K562 (cell line): ENCODE results near the gene CMBL. TPM values are rescaled to one million over a fixed set of nuclear protein-coding genes. Genes with fewer than 3 reads are reported as not detected.

Source experiments
- ATAC-seq: fragments of 200-7000 bp; cut with Tn5 transposase; 3 replicates; pipeline ENCODE4 v1.9.1; 2020; ENCODE audit warnings: moderate library complexity
- BruUV-seq: library from RNA; stranded (reverse); fragments of 400-500 nt; replicated peaks from 2 replicates; lab custom pipeline; 2021; lab: Mats Ljungman, UMichigan
- CTCF ChIA-PET: fragments of 300-600 bp; formaldehyde crosslinking; extraction: SDS; loops from one replicate; lab custom pipeline; 2021; ENCODE audit warnings: low intra/inter-chr PET ratio; lab: Yijun Ruan, JAX
- POLR2A ChIA-PET: fragments of 300-600, 350-650 bp; sonication (Branson Sonifier 250); formaldehyde crosslinking; extraction: SDS; loops from one replicate; lab custom pipeline; 2021; ENCODE audit warnings: antibody characterized with exemption, inconsistent platforms; lab: Yijun Ruan, JAX
- DNase-seq, 4 experiments: peaks; one replicate each; pipeline versions ENCODE4 v3.0.0 to v3.0.0-alpha.2; 2011 to 2018; ENCODE audit warnings: low spot score in 3 of 4, mixed read lengths in 3 of 4; ENCODE audit errors: extremely low read depth in 1 of 4
- FAIRE-seq: peaks from 2 replicates; lab custom pipeline; 2011; peaks lifted over from hg19 to GRCh38; lab: Jason Lieb, UNC
- H2AFZ ChIP-seq: 2 replicates; pipeline ENCODE4 v1.6.0; 2011; ENCODE audit warnings: low read depth, low read length, control low read depth, inconsistent platforms
- H3K27ac ChIP-seq: fragments of 200-600 bp; 3 replicates; pipeline ENCODE4 v1.8.0; 2011; ENCODE audit warnings: low read depth, mild to moderate bottlenecking, control low read depth, inconsistent platforms, low read length, moderate library complexity, mixed read lengths; ENCODE audit errors: extremely low read depth
- H3K27me3 ChIP-seq, 2 experiments: fragments of 300-600 bp in 1 of 2; 2 replicates in 1 of 2; 3 replicates in 1 of 2; pipeline versions ENCODE4 v1.6.0 to v1.8.0; 2011; ENCODE audit warnings: inconsistent platforms in 2 of 2, low read length in 2 of 2, mild to moderate bottlenecking in 1 of 2, mixed read lengths in 1 of 2, moderate library complexity in 1 of 2; ENCODE audit not compliant: control insufficient read depth in 2 of 2, insufficient read depth in 2 of 2
- H3K36me3 ChIP-seq: fragments of 300-600 bp; 3 replicates; pipeline ENCODE4 v1.8.0; 2011; ENCODE audit warnings: mild to moderate bottlenecking, low read length, inconsistent platforms; ENCODE audit not compliant: control insufficient read depth, insufficient read depth
- H3K4me1 ChIP-seq, 2 experiments: fragments of 200-600 bp in 1 of 2; replicated peaks in 1 of 2; 2 replicates in 1 of 2; 3 replicates in 1 of 2; pipeline versions ENCODE4 v1.5.1 to v1.8.0; 2011; ENCODE audit warnings: inconsistent platforms in 2 of 2, low read length in 2 of 2, mild to moderate bottlenecking in 1 of 2, mixed read lengths in 1 of 2, moderate library complexity in 1 of 2; ENCODE audit not compliant: control insufficient read depth in 2 of 2, insufficient read depth in 2 of 2
- H3K4me2 ChIP-seq: 2 replicates; pipeline ENCODE4 v1.6.1; 2011; ENCODE audit warnings: low read length, control low read depth, inconsistent platforms, mixed read lengths; ENCODE audit not compliant: insufficient read depth
- H3K4me3 ChIP-seq: fragments of 200-600 bp; sonication (generic), shearing (Covaris generic); 2 replicates; pipeline ENCODE4 v1.5.1; 2016; ENCODE audit warnings: control low read depth, inconsistent platforms
- H3K79me2 ChIP-seq: fragments of 200-600 bp; 3 replicates; pipeline ENCODE4 v1.8.0; 2011; ENCODE audit warnings: low read length, inconsistent platforms; ENCODE audit not compliant: control insufficient read depth, insufficient read depth
- H3K9ac ChIP-seq, 2 experiments: 2 replicates each; pipeline versions ENCODE4 v1.6.0 to v1.6.1; 2011; ENCODE audit warnings: low read depth in 2 of 2, low read length in 2 of 2, control low read depth in 1 of 2, inconsistent platforms in 1 of 2, mild to moderate bottlenecking in 1 of 2, mixed read lengths in 1 of 2; ENCODE audit not compliant: insufficient read depth in 1 of 2
- H3K9me1 ChIP-seq: one replicate; pipeline ENCODE4 v1.6.0; 2011; ENCODE audit warnings: inconsistent platforms, mild to moderate bottlenecking, low read length, moderate library complexity; ENCODE audit not compliant: control insufficient read depth, insufficient read depth
- H3K9me3 ChIP-seq: replicated peaks from 2 replicates; pipeline ENCODE4 v1.5.1; 2011; ENCODE audit warnings: low read depth, low read length, inconsistent platforms; ENCODE audit not compliant: control insufficient read depth, insufficient read depth
- H4K20me1 ChIP-seq: replicated peaks from 2 replicates; pipeline ENCODE4 v1.6.1; 2011; ENCODE audit warnings: low read length, inconsistent platforms, mixed read lengths; ENCODE audit not compliant: control insufficient read depth, insufficient read depth
- NFATC3 ChIP-seq: fragments of 450-650 bp; IDR thresholded peaks from 2 replicates; pipeline ENCODE4 v1.6.1; 2017; ENCODE audit warnings: mild to moderate bottlenecking
- NFIX ChIP-seq: fragments of 250-450 bp; sonication (Bioruptor Pico); IDR thresholded peaks from 2 replicates; pipeline ENCODE4 v1.4.0; 2020; ENCODE audit warnings: low read depth, mild to moderate bottlenecking, moderate library complexity
- NR2C2 ChIP-seq, 2 experiments: fragments of 200-800 bp in 1 of 2; sonication (Bioruptor generic) in 1 of 2; sonication (generic) in 1 of 2; formaldehyde crosslinking in 1 of 2; IDR thresholded peaks; 2 replicates each; pipeline versions ENCODE4 v1.6.1 to v1.8.0; 2016 to 2022; ENCODE audit warnings: mild to moderate bottlenecking in 1 of 2, missing compliant biosample characterization in 1 of 2, missing genetic modification characterization in 1 of 2, missing genetic modification reagents in 1 of 2
- SIN3A ChIP-seq, 2 experiments: fragments of 150-350 bp in 1 of 2; IDR thresholded peaks; 2 replicates each; pipeline ENCODE4 v1.6.1; 2011 to 2016; ENCODE audit warnings: borderline replicate concordance in 2 of 2, low read depth in 2 of 2, low read length in 2 of 2, mild to moderate bottlenecking in 2 of 2, moderate library complexity in 2 of 2; ENCODE audit not compliant: control insufficient read depth in 1 of 2
- TARDBP ChIP-seq: fragments of 450-650 bp; IDR thresholded peaks from 2 replicates; pipeline ENCODE4 v1.6.1; 2016
- WGBS: fragments of 100-300 bp; shearing (Covaris generic); methylation state at CpG from one replicate; pipeline ENCODE4 v1.1.6; 2016; ENCODE audit warnings: low coverage, mixed read lengths; ENCODE audit not compliant: insufficient coverage; ENCODE audit errors: missing lambda C conversion rate; 5-methylcytosine and 5-hydroxymethylcytosine counted together
- in situ Hi-C: fragments of 300-500 bp; cut with MboI; formaldehyde crosslinking; loops from 4 replicates; pipeline ENCODE4 v1.15.0; 2018; ENCODE audit warnings: inconsistent platforms, mixed read lengths
- intact Hi-C: fragments of 100-400 bp; cut with micrococcal nuclease; formaldehyde crosslinking; loops from 2 replicates; pipeline ENCODE4 v1.14.2; 2022
- polyA plus RNA-seq, 8 experiments: library from polyadenylated mRNA; depleted of rRNA in 4 of 8; stranded (reverse) in 5 of 8; unstranded in 3 of 8; fragments of >200 nt; fragmentation: Nextera tagmentation in 2 of 8; fragmentation: Illumina TruSeq in 1 of 8; extraction: Ambion mirVana in 2 of 8; extraction: Trizol in 1 of 8; gene quantifications; 2 replicates each; pipeline versions ENCODE4 v1.2.1 to v1.2.3, GENCODE V29; 2011 to 2014; ENCODE audit warnings: inconsistent platforms in 1 of 8, missing spikeins in 1 of 8
- total RNA-seq, 7 experiments: library from RNA; depleted of rRNA in 6 of 7; stranded (reverse); fragments of >200 nt in 6 of 7; fragmentation: Illumina TruSeq in 2 of 7; extraction: Trizol in 2 of 7; gene quantifications; 2 replicates each; pipeline versions ENCODE4 v1.2.1 to v1.2.3, GENCODE V29; 2011 to 2021; ENCODE audit warnings: low replicate concordance in 1 of 7
- TF ChIP-seq, protein P1 (sequence below): fragments of 450-650 bp; formaldehyde crosslinking; conservative IDR thresholded peaks from 2 replicates; pipeline ENCODE4 v1.4.0; 2022; ENCODE audit warnings: mild to moderate bottlenecking, missing genetic modification characterization
- TF ChIP-seq, protein P2 (sequence below): fragments of 250-450 bp; sonication (Bioruptor Pico); IDR thresholded peaks from 2 replicates; pipeline ENCODE4 v1.4.0; 2020

Gene CMBL
- total and polyA plus RNA-seq, 9 of the 15 experiments (the other 6 are each of a cell fraction or from before 2014, with no cell fraction given): 22.6 to 192 (median 71.1) TPM

DNA sequence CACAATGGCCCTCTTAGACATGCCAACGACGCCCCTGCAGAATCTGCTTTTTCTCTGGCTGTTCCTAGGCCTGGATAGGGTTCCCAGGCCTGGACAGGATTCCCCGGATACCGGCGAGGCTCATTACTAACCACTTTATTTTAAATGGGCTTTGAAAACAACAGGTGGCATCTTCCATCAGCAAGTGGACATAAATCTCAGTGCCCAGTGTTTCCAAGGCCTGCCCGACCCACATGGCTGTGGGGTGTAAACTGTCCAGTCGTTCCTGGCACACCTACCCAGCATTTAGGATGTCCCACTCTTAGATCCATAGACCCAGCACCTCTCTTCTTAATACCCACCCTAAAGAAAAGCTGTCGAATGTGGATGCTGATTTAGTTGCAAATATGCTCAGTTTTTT is 896 bp downstream of the CMBL start:
- ChIA-PET CTCF (no interaction called here), POLR2A (interaction anchor here (0.8 to 4.9 kb wide), 3 partner anchors 8 to 14 kb away, joined by 3 to 31 read pairs (median 4); no protein-coding TSS in a partner anchor)
- Histone ChIP-seq H3K27ac (peak overlapping the region; percentile 91), H3K9me3 (no peaks in the 10 kb centered on the region), H2AFZ (peak overlapping the region; percentile 86), H3K4me1 (peaks cover 48 to 77% of the 10 kb centered on the region in 2 experiments), H3K4me2 (peak overlapping the region; percentile 98), H3K4me3 (peak overlapping the region; percentile 78), H3K36me3 (peaks cover 30% of the 10 kb centered on the region), H3K79me2 (peaks cover 59% of the 10 kb centered on the region), H3K9ac (peak overlapping the region; percentile 75 to 92), H3K9me1 (no peaks in the 10 kb centered on the region), H3K27me3 (no peaks in the 10 kb centered on the region), H4K20me1 (no peaks in the 10 kb centered on the region)
- in situ Hi-C loops (no loop called here), intact Hi-C loops (loop anchor here (5.0 to 10.0 kb wide), 2 partner anchors 55 to 298 kb away; partner anchors contain the start of gene CCT5)
- WGBS: 6% methylated on average over 8 of the region's 8 CpGs
- TSS peak; percentile 42 for BruUV-seq
- 0 out of 3 replicates have a peak, but pooled peaks have one; percentile 2 for ATAC-seq
- no peak for DNase-seq
- no peak for TF ChIP-seq NR2C2 (CRISPR knock-in tag; IDR thresholded peaks at IDR 0.05)
- peak; percentile 22; the same call in 1 of the 2 replicates for TF ChIP-seq NR2C2 (tag; IDR thresholded peaks at IDR 0.05)
- TF ChIP-seq NFATC3: no peak
- TF ChIP-seq TARDBP: no peak
- TF ChIP-seq SIN3A (IDR thresholded peaks at IDR 0.05; ENCODE audit: borderline replicate concordance in 2 of 2, control insufficient read depth in 1 of 2, low read depth in 2 of 2, low read length in 2 of 2): peak in 1 of 2 experiments; percentile 31; a peak in 1 of 4 replicates
- no peak for TF ChIP-seq NFIX
- TF ChIP-seq, protein P1, sequence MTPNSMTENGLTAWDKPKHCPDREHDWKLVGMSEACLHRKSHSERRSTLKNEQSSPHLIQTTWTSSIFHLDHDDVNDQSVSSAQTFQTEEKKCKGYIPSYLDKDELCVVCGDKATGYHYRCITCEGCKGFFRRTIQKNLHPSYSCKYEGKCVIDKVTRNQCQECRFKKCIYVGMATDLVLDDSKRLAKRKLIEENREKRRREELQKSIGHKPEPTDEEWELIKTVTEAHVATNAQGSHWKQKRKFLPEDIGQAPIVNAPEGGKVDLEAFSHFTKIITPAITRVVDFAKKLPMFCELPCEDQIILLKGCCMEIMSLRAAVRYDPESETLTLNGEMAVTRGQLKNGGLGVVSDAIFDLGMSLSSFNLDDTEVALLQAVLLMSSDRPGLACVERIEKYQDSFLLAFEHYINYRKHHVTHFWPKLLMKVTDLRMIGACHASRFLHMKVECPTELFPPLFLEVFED: no peak
- TF ChIP-seq, protein P2, sequence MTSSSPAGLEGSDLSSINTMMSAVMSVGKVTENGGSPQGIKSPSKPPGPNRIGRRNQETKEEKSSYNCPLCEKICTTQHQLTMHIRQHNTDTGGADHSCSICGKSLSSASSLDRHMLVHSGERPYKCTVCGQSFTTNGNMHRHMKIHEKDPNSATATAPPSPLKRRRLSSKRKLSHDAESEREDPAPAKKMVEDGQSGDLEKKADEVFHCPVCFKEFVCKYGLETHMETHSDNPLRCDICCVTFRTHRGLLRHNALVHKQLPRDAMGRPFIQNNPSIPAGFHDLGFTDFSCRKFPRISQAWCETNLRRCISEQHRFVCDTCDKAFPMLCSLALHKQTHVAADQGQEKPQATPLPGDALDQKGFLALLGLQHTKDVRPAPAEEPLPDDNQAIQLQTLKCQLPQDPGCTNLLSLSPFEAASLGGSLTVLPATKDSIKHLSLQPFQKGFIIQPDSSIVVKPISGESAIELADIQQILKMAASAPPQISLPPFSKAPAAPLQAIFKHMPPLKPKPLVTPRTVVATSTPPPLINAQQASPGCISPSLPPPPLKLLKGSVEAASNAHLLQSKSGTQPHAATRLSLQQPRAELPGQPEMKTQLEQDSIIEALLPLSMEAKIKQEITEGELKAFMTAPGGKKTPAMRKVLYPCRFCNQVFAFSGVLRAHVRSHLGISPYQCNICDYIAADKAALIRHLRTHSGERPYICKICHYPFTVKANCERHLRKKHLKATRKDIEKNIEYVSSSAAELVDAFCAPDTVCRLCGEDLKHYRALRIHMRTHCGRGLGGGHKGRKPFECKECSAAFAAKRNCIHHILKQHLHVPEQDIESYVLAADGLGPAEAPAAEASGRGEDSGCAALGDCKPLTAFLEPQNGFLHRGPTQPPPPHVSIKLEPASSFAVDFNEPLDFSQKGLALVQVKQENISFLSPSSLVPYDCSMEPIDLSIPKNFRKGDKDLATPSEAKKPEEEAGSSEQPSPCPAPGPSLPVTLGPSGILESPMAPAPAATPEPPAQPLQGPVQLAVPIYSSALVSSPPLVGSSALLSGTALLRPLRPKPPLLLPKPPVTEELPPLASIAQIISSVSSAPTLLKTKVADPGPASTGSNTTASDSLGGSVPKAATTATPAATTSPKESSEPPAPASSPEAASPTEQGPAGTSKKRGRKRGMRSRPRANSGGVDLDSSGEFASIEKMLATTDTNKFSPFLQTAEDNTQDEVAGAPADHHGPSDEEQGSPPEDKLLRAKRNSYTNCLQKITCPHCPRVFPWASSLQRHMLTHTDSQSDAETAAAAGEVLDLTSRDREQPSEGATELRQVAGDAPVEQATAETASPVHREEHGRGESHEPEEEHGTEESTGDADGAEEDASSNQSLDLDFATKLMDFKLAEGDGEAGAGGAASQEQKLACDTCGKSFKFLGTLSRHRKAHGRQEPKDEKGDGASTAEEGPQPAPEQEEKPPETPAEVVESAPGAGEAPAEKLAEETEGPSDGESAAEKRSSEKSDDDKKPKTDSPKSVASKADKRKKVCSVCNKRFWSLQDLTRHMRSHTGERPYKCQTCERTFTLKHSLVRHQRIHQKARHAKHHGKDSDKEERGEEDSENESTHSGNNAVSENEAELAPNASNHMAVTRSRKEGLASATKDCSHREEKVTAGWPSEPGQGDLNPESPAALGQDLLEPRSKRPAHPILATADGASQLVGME (CRISPR knock-in tag): 0 out of 2 replicates have a peak, but pooled peaks have one; percentile 32
- no peak for FAIRE-seq
